SK-N-MC (cell line): ENCODE data around the gene HES7.

Experiments
- DNase-seq: peaks from one replicate; pipeline ENCODE4 v3.0.0-alpha.2; 2011; ENCODE audit warnings: low read depth, low spot score
- H3K27ac ChIP-seq: fragments of 200-600 bp; sonication (generic); 2 replicates; pipeline ENCODE4 v1.5.1; 2016; ENCODE audit warnings: mixed run types
- H3K36me3 ChIP-seq: fragments of 200-600 bp; sonication (generic); 2 replicates; pipeline ENCODE4 v1.6.1; 2017; ENCODE audit warnings: antibody characterized with exemption, low read length, mixed read lengths; ENCODE audit not compliant: insufficient read depth
- H3K4me3 ChIP-seq: fragments of 200-600 bp; sonication (generic); 2 replicates; pipeline ENCODE4 v1.5.1; 2016
- H3K9ac ChIP-seq: fragments of 200-600 bp; sonication (generic); 2 replicates; pipeline ENCODE4 v1.8.0; 2017; ENCODE audit warnings: mixed run types, mixed read lengths; ENCODE audit not compliant: insufficient read length
- H3K9me3 ChIP-seq: fragments of 200-600 bp; sonication (generic); 2 replicates; pipeline ENCODE4 v1.6.1; 2017; ENCODE audit warnings: low read depth, mild to moderate bottlenecking, antibody characterized with exemption, low read length, moderate library complexity, mixed read lengths
- EZH2 ChIP-seq: fragments of 200-600 bp; sonication (generic); IDR thresholded peaks from one replicate; pipeline ENCODE4 v1.6.1; 2017; ENCODE audit warnings: antibody characterized with exemption
- FOXP2 ChIP-seq: optimal IDR thresholded peaks from 2 replicates; pipeline ENCODE3; 2011; ENCODE audit warnings: mild to moderate bottlenecking, moderate library complexity; ENCODE audit not compliant: insufficient read depth; ENCODE audit errors: extremely low read length, control extremely low read depth
- POLR2AphosphoS5 ChIP-seq: IDR thresholded peaks from 2 replicates; pipeline ENCODE4 v1.6.1; 2012; ENCODE audit warnings: mild to moderate bottlenecking, low read depth, low read length, borderline replicate concordance

HES7 gene

DNA sequence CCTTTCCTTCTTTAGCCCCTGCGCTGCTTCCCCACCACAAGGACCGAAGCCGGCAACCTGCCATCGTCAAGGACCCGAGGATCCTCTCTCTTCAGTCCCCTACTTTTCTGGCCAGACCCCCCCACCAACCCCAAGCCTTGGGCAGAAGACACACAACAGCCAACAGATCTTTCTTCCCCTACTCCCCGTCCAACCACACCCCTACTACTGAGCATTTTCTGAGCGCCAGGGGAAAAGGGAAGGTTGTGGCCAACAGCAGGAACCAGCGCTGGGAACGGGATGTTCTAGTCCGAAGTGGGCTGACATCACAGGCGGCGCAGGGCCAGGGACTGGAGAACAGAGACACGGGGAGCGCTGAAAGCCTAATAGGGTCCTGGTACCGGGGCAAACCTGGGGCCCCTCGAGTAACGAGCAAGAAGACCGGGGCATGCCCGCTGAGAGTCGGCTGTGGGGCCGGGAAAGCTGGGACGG, 27.8 kb upstream of the HES7 start:
- no peak for TF ChIP-seq FOXP2
- no peak for DNase-seq
- Histone ChIP-seq H3K9me3 (no peaks in the 10 kb centered on the region), H3K27ac (peak overlapping the region; percentile 35), H3K9ac (peak overlapping the region; percentile 76), H3K4me3 (peak overlapping the region; percentile 97), H3K36me3 (peaks cover 32% of the 10 kb centered on the region; the same call in 1 of the 2 replicates)

DNA sequence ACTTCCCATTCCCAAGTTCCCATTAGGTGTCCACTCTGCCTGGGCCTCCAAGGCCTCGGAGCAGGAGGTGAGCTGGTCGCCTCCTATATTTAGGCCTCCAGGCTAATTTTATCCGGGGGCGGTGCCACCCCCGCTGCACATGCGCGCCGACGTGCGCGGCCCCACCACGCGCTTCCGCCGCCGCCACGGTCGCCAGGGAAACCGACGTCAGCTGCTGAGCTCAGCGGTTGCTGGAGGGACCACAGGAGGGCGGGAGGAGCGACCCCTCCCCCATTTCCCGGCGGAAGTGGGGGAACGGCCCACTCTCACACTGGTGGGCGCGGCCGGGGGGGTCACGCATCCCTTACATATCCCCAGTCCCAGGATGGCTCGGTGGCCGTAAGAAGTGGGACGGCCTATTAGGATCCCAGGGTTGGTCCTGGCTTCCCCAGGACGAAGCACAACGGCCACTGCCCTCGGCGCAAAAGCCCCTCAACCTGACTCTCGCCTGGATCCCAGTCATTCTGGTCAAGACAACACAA, 27.3 kb upstream of the HES7 start:
- Histone ChIP-seq H3K36me3 (peaks cover 37% of the 10 kb centered on the region; the same call in 1 of the 2 replicates), H3K9me3 (no peaks in the 10 kb centered on the region), H3K9ac (peak overlapping the region; percentile 79), H3K27ac (peak overlapping the region; percentile 59), H3K4me3 (peak overlapping the region; percentile 97)
- TF ChIP-seq FOXP2 (no peak), POLR2AphosphoS5 (peak; percentile 25; the same call in 1 of the 2 replicates)
- DNase-seq: no peak

DNA sequence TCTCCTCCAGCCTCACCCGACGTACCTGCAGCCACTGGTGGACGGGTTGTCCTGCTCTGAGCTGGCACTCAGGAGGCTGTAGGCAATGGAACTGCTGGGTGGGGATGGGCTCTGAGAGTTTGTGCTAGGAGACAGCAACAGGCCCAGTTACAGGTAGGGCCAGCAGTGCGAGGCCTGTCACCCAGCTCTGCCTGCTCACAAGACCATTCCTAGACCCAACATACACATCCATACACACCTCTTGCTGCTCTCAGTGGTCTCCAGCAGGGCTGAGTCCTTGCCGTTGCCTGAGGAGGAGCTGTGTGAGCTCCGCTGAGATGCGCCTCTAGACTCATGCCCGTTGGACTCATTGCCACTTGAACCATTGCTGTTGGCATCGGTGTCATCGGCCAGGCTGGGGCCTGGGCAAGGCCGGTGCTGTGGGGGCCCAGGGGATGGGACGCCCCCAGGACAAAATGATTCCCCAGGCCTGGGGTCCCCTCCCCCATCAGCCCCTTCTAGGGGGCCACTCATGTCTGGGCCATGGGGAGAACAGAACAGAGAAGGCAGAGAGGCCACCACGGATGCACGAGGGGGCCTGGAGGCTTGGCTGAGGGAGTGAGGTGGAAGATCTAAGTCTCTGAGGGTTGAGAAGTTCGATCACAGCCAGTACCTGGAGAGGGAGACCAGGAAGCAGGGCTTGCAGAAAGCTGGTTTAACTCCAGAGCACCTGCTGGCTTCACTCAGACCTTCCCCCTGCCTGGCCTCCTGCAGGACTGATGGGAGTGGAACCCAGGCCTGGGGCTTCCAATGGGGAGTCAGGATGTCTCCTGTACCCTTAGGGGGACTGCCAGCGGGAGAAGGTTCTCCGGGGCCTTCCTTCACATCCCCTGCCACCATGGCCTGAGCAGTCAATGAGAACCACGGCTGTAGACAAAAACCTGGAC, 26.6 kb upstream of the HES7 start:
- DNase-seq: no peak
- H3K36me3 ChIP-seq: peaks cover 41% of the 10 kb centered on the region; the same call in 1 of the 2 replicates
- H3K9me3 ChIP-seq: no peaks in the 10 kb centered on the region
- H3K27ac ChIP-seq: peak overlapping the region; percentile 59
- TF ChIP-seq POLR2AphosphoS5 (no peak), FOXP2 (no peak), EZH2 (no peak)
- H3K9ac ChIP-seq: peak overlapping the region; percentile 79
- peak overlapping the region; percentile 97 for H3K4me3 ChIP-seq

DNA sequence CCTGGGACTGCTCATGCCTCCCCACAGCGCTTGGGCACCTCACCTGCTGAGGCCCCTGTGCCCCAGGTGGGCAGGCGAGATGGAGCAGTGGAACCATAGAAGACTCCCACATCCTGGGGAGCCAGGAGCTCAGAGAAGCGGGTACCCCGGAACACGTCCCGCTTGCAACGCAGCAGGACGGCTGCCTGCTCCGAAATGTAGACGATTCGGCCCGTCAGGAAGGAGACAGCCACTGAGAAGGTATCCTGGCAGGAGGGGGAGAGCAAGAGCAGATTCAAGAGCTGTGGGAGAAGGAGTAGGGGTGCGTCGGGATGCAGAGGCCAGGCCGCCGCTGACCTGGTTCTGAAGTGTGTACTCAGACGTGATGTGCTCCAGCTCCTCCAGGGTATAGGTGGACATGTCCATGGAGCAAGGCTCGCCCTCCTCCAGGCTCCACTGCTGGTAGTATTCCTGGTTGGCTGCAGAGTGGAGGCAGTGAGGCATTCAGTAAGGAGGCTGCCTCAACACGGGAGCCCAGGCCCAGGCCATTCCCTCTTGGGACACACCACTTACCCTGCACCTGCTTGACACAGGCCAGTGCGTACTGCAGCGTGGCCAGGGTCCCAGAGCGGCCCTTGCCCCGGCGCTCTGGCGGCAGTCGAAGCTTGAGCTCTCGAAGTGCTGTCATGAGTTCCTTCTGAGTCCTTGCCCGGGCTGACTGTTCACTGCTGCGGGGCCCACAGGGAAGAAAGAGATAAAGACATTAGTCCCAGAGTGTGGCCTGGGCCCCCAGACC, 25.7 kb upstream of the HES7 start:
- Histone ChIP-seq H3K27ac (no peak overlapping the region), H3K4me3 (no peak overlapping the region), H3K9ac (no peak overlapping the region), H3K36me3 (peaks cover 41% of the 10 kb centered on the region; the same call in 1 of the 2 replicates), H3K9me3 (no peaks in the 10 kb centered on the region)
- no peak for DNase-seq
- TF ChIP-seq FOXP2 (no peak), POLR2AphosphoS5 (no peak)

DNA sequence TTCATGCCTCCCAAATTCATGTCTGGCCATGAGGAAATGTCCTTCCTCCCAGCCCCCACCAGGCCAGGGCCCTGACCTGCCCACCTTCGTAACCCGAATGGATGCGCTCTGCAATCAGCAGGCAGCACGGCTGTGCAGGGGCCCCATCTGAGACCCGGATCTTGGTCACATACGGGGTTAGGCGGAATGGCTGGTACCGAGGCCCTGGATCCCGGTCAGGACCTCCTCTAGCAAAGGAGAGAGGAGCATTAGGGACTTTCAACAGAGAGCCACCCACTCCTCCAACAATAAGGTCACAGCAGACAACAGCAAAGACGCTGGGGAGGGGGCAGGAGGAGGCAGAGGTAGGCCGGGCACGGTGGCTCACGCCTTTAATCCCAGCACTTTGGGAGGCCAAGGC, 24.7 kb upstream of the HES7 start:
- Histone ChIP-seq H3K9ac (no peak overlapping the region), H3K4me3 (no peak overlapping the region), H3K9me3 (no peaks in the 10 kb centered on the region), H3K36me3 (peaks cover 41% of the 10 kb centered on the region; the same call in 1 of the 2 replicates), H3K27ac (no peak overlapping the region)
- TF ChIP-seq POLR2AphosphoS5 (no peak), EZH2 (no peak), FOXP2 (no peak)
- DNase-seq: no peak

DNA sequence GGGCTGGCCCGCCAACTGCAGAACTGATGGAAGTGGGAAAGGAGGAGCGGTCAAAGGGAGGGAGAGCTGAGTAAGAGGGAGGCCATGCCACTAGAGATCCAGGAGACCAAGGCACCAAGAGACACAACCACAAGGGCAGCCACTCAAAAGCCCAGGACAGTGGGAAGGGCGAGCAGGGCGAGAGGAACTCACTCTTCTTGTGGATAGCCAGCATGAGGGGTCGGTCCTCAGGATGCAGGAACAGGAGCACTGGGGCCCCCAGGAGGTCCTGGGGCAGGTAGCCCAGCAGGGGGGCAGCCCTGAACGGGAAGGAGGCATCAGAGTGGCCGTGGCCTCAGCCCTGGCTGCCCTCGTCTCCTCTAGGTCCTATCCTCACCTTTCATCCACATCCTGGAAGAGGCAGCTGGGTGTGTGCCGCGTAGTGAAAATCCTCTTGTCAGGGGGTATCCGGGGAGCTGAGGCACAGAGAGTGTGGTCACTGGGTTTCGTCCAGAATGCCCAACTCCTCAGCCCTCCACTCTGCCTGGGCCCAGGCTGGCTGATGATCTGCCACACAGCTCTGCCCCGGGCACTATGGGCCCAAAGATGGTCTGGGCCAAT, 24.0 kb upstream of the HES7 start:
- peaks cover 41% of the 10 kb centered on the region; the same call in 1 of the 2 replicates for H3K36me3 ChIP-seq
- H3K9me3 ChIP-seq: no peaks in the 10 kb centered on the region
- H3K4me3 ChIP-seq: no peak overlapping the region
- TF ChIP-seq FOXP2 (no peak), EZH2 (no peak), POLR2AphosphoS5 (no peak)
- no peak overlapping the region for H3K27ac ChIP-seq
- no peak overlapping the region for H3K9ac ChIP-seq
- no peak for DNase-seq

DNA sequence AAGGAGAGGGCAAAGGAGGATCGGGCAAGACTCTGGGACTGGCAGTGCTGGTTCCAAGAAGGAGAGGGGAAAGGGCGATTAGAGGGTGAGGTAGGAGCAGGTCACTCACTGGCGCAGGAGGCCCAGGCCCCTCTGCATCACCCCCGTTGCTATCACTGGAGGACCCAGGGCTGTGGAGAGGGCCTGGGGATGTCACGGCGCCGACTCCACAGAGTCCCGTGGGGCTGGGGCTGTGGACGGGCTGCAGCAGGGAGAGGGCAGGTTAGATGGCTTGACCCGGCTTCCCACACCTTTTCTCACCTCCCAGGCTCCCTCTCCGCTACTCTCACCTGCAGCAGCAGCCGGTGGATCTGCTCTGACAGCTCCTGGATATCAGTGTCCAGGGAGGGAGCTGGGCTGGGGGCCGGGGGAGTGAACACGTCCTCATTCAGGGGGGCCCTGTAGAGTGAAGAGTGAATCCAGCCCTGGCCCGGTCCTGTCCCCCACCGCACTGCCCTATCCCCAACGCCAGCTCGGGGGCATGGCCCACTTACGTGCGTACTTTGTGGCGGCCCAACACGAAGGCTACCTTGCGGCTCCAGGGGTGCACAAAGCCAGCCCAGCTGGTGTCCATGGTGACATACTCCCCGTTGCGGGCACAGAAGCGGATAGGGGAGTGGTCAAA, 23.4 kb upstream of the HES7 start:
- no peaks in the 10 kb centered on the region for H3K9me3 ChIP-seq
- H3K4me3 ChIP-seq: no peak overlapping the region
- DNase-seq: no peak
- H3K27ac ChIP-seq: no peak overlapping the region
- H3K9ac ChIP-seq: no peak overlapping the region
- H3K36me3 ChIP-seq: peaks cover 45% of the 10 kb centered on the region; the same call in 1 of the 2 replicates
- TF ChIP-seq EZH2 (no peak), FOXP2 (no peak), POLR2AphosphoS5 (no peak)
